GM23248 (cell line): ENCODE results near the gene KLF4. TPM values are rescaled to one million over a fixed set of nuclear protein-coding genes. Genes with fewer than 3 reads are reported as not detected.

Experiments used
- DNase-seq: peaks from one replicate; pipeline ENCODE4 v3.0.0-alpha.2; 2015
- H2AFZ ChIP-seq: fragments of 200-600 bp; sonication (generic); 2 replicates; pipeline ENCODE4 v1.6.1; 2016; ENCODE audit warnings: antibody characterized with exemption
- H3F3A ChIP-seq: fragments of 200-600 bp; sonication (generic); 2 replicates; pipeline ENCODE4 v1.6.1; 2016; ENCODE audit warnings: mild to moderate bottlenecking, antibody characterized with exemption, mixed run types; ENCODE audit not compliant: insufficient read depth
- H3K27ac ChIP-seq: fragments of 200-600 bp; sonication (generic); 2 replicates; pipeline ENCODE4 v1.5.1; 2016; ENCODE audit warnings: mild to moderate bottlenecking
- H3K27me3 ChIP-seq: fragments of 200-600 bp; sonication (generic); replicated peaks from 2 replicates; pipeline ENCODE4 v1.6.1; 2016; ENCODE audit warnings: mild to moderate bottlenecking; ENCODE audit not compliant: insufficient read depth
- H3K36me3 ChIP-seq: fragments of 200-600 bp; sonication (generic); 2 replicates; pipeline ENCODE4 v1.6.1; 2016; ENCODE audit warnings: low read depth, mild to moderate bottlenecking
- H3K4me1 ChIP-seq: fragments of 200-600 bp; sonication (generic); 2 replicates; pipeline ENCODE4 v1.6.1; 2016; ENCODE audit warnings: mild to moderate bottlenecking; ENCODE audit not compliant: insufficient read depth
- H3K4me2 ChIP-seq: fragments of 200-600 bp; sonication (generic); one replicate; pipeline ENCODE4 v1.6.1; 2016; ENCODE audit warnings: mild to moderate bottlenecking; ENCODE audit not compliant: unreplicated experiment
- H3K4me3 ChIP-seq: fragments of 200-600 bp; sonication (generic); 2 replicates; pipeline ENCODE4 v1.5.1; 2016; ENCODE audit warnings: mild to moderate bottlenecking
- H3K79me2 ChIP-seq: fragments of 200-600 bp; sonication (generic); 2 replicates; pipeline ENCODE4 v1.6.1; 2016; ENCODE audit warnings: mild to moderate bottlenecking; ENCODE audit not compliant: insufficient read depth
- H3K9ac ChIP-seq: fragments of 200-600 bp; sonication (generic); 2 replicates; pipeline ENCODE4 v1.6.1; 2016; ENCODE audit warnings: mild to moderate bottlenecking
- H3K9me2 ChIP-seq: fragments of 200-600 bp; sonication (generic); 2 replicates; pipeline ENCODE4 v1.6.1; 2016; ENCODE audit warnings: mixed run types, mild to moderate bottlenecking, moderate library complexity; ENCODE audit not compliant: insufficient read depth
- H3K9me3 ChIP-seq: fragments of 200-600 bp; sonication (generic); one replicate; pipeline ENCODE4 v1.6.1; 2017; ENCODE audit warnings: low read depth
- H4K20me1 ChIP-seq: fragments of 200-600 bp; sonication (generic); 2 replicates; pipeline ENCODE4 v1.6.0; 2016; ENCODE audit not compliant: insufficient read depth
- EZH2 ChIP-seq: fragments of 200-600 bp; sonication (generic); IDR thresholded peaks from 2 replicates; pipeline ENCODE4 v1.6.1; 2018; ENCODE audit warnings: antibody characterized with exemption, mild to moderate bottlenecking; ENCODE audit not compliant: insufficient read depth, poor library complexity, severe bottlenecking
- EZH2phosphoT487 ChIP-seq: fragments of 200-600 bp; sonication (generic); IDR thresholded peaks from 2 replicates; pipeline ENCODE4 v1.6.1; 2018; ENCODE audit warnings: antibody characterized with exemption, moderate library complexity, mild to moderate bottlenecking, low read depth; ENCODE audit not compliant: insufficient read depth
- whole genome bisulfite sequencing, 2 experiments: methylation state at CpG; one replicate each; pipeline ENCODE4 v1.1.6; 2015 to 2017; ENCODE audit warnings: low lambda C conversion rate in 2 of 2, low coverage in 1 of 2; ENCODE audit errors: missing lambda C conversion rate in 2 of 2; 5-methylcytosine and 5-hydroxymethylcytosine counted together
- in situ Hi-C: fragments of 300-500 bp; cut with MboI; formaldehyde crosslinking; loops from 2 replicates; pipeline ENCODE4 v1.15.0; 2020
- polyA plus RNA-seq: library from polyadenylated mRNA; unstranded; fragments of >200 nt; fragmentation: Nextera tagmentation; extraction: Ambion mirVana; gene quantifications from 2 replicates; pipeline ENCODE4 v1.2.1, GENCODE V29; 2016
- total RNA-seq: library from RNA; depleted of rRNA; stranded (reverse); fragments of >200 nt; shearing (Covaris generic); gene quantifications from 2 replicates; pipeline ENCODE4 v1.2.3, GENCODE V29; 2014; rRNA removed

Gene KLF4
- total RNA-seq (28.7 and 38.6 TPM in 2 replicates), polyA plus RNA-seq (14.6 and 17.0 TPM in 2 replicates)

DNA sequence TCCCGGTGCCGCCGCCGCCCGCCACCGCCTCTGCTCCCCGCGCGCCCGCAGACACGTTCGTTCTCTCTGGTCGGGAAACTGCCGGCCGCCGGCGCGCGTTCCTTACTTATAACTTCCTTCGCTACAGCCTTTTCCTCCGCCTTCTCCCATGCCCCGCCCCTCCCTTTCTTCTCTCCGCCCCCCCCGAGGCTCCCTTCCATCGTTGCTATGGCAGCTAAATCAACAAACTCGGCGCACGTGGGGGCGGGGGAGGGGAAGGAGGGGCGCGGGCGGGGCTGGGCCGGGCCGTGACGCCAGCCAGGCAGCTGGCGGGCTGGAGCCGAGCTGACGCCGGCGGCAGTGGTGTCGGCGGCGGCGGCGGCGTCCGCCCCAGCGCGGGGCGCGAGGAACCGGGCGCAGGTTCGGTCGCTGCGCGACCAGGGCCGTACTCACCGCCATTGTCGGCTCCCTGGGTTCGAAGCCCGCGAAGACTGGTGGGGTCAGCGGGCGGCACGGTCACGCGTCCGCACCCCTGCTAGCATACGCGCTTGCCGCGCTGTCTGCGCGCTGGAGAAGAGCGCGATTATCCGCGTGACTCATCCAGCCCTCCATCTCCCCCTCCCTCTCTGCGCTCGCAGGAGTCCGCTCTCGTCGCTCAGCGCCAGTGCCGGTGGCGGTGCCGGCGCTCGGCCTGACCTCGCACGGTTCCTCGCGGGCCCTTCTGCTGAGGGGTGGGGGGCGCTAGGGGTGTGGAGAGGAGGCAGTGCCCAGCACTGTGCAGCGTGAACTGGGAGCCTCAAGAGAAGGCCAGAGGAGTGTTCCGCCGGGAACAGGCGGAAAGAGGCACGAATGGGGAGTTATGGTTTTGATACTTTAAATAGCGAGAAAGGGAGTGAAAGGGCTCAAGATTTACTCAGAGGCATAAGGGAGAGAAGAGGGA lies at the start of gene KLF4:
TSS of gene KLF4 (minus strand) at position 83 of the 919 bp plus-strand sequence. CDS start 597 bp downstream, outside the sequence.
- H3K4me3 ChIP-seq, result peak within 1 kb of the TSS; percentile 82

GRCh38 chr9:107536462-107536861 lies 46.9 kb upstream of the KLF4 start:
- H3F3A ChIP-seq, result no peaks in the 10 kb centered on the region
- H3K4me2 ChIP-seq, result no peak overlapping the region
- no peaks in the 10 kb centered on the region for H3K79me2 ChIP-seq
- no peak overlapping the region for H3K9ac ChIP-seq
- no peak overlapping the region for H2AFZ ChIP-seq
- no peak for DNase-seq
- TF ChIP-seq EZH2phosphoT487 (no peak), EZH2 (no peak)
- 66 to 69% methylated on average over 3 of the region's 3 CpGs for WGBS, 2 experiments
- H3K9me2 ChIP-seq, result no peaks in the 10 kb centered on the region
- no peaks in the 10 kb centered on the region for H3K4me1 ChIP-seq
- in situ Hi-C loops, result no loop called here
- H3K36me3 ChIP-seq, result no peaks in the 10 kb centered on the region
- no peaks in the 10 kb centered on the region for H4K20me1 ChIP-seq
- H3K27ac ChIP-seq, result no peak overlapping the region
- no peaks in the 10 kb centered on the region for H3K27me3 ChIP-seq
- no peaks in the 10 kb centered on the region for H3K9me3 ChIP-seq
- H3K4me3 ChIP-seq, result no peak overlapping the region

More for the DNA sequence above, at the start of gene KLF4:
- Histone ChIP-seq H3K79me2 (peaks cover 44% of the 10 kb centered on the region), H3K36me3 (peaks cover 19% of the 10 kb centered on the region), H3K4me2 (peak within 1 kb of the TSS; percentile 94), H3F3A (peaks cover 37% of the 10 kb centered on the region), H3K9ac (peak within 1 kb of the TSS; percentile 96), H3K27ac (peak within 1 kb of the TSS; percentile 94), H2AFZ (peak within 1 kb of the TSS; percentile 51), H3K9me3 (no peaks in the 10 kb centered on the region), H4K20me1 (no peaks in the 10 kb centered on the region), H3K9me2 (no peaks in the 10 kb centered on the region), H3K27me3 (no peaks in the 10 kb centered on the region), H3K4me1 (peaks cover 24% of the 10 kb centered on the region)
- TF ChIP-seq EZH2phosphoT487 (no peak), EZH2 (no peak)
- in situ Hi-C loops, result loop anchor here (5.0 to 25.0 kb wide), 6 partner anchors 65 to 947 kb away; no protein-coding TSS in a partner anchor
- WGBS, 2 experiments, result 1 to 2% methylated on average over 45 to 95 of the region's 101 CpGs
- DNase-seq, result peak; percentile 97

GRCh38 chr9:107534510-107535078 lies 45.0 kb upstream of the KLF4 start:
- in situ Hi-C loops, result no loop called here
- 90 to 91% methylated on average over 14 of the region's 14 CpGs for WGBS, 2 experiments

DNA sequence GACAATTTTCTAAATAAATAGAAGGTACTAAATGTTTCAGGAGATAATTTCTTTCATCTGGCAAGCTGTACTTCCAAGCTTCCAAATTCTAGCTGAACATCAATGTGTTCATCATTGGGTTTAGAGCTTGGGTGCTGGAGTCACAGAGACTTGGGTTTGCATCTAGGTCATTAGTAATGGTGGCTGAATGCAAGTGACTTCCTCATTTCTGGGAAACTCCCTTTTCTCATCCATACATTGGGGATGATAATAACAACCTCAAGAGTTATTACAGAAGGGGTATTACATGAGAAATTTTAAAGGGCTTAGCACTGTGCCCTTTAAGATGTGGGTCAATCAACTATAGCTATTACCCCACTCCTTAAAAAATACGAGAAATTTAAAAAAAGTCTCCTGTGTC lies 41.1 kb upstream of the KLF4 start:
- no peaks in the 10 kb centered on the region for H4K20me1 ChIP-seq
- 77 to 82% methylated on average over 1 of the region's 1 CpG for WGBS, 2 experiments

More at GRCh38 chr9:107534510-107535078, 45.0 kb upstream of the KLF4 start:
- no peaks in the 10 kb centered on the region for H3K36me3 ChIP-seq
- H2AFZ ChIP-seq, result no peak overlapping the region
- H3K79me2 ChIP-seq, result no peaks in the 10 kb centered on the region
- no peak for DNase-seq
- H3K4me2 ChIP-seq, result no peak overlapping the region
- no peak overlapping the region for H3K27ac ChIP-seq
- H3K9ac ChIP-seq, result no peak overlapping the region
- no peaks in the 10 kb centered on the region for H3F3A ChIP-seq
- H4K20me1 ChIP-seq, result no peaks in the 10 kb centered on the region
- no peaks in the 10 kb centered on the region for H3K4me1 ChIP-seq
- no peaks in the 10 kb centered on the region for H3K9me3 ChIP-seq
- H3K27me3 ChIP-seq, result no peaks in the 10 kb centered on the region
- H3K9me2 ChIP-seq, result no peaks in the 10 kb centered on the region
- H3K4me3 ChIP-seq, result no peak overlapping the region
- no peak for TF ChIP-seq EZH2phosphoT487
- TF ChIP-seq EZH2, result no peak

More for the DNA sequence above, 41.1 kb upstream of the KLF4 start:
- no peaks in the 10 kb centered on the region for H3K36me3 ChIP-seq
- no peak overlapping the region for H3K27ac ChIP-seq
- no peak for TF ChIP-seq EZH2phosphoT487
- no peak for TF ChIP-seq EZH2
- no peak for DNase-seq
- H2AFZ ChIP-seq, result no peak overlapping the region
- H3K9me2 ChIP-seq, result no peaks in the 10 kb centered on the region
- no peak overlapping the region for H3K4me3 ChIP-seq
- H3F3A ChIP-seq, result no peaks in the 10 kb centered on the region
- no peaks in the 10 kb centered on the region for H3K27me3 ChIP-seq
- H3K9ac ChIP-seq, result no peak overlapping the region
- no peaks in the 10 kb centered on the region for H3K79me2 ChIP-seq
- H3K9me3 ChIP-seq, result no peaks in the 10 kb centered on the region
- in situ Hi-C loops, result no loop called here
- H3K4me1 ChIP-seq, result no peaks in the 10 kb centered on the region
- no peak overlapping the region for H3K4me2 ChIP-seq
